Colonic mucosa (tissue), 4 donors: ENCODE measurements around the gene TWIST2. TPM values are rescaled to one million over a fixed set of nuclear protein-coding genes. Genes with fewer than 3 reads are reported as not detected.

ENCODE experiments used
- DNase-seq: peaks from one replicate; pipeline ENCODE4 v3.0.0-alpha.2; 2020
- H3K27ac ChIP-seq: fragments of 200-600 bp; one replicate; pipeline ENCODE4 v1.8.0; 2021
- H3K27me3 ChIP-seq: fragments of 200-600 bp; one replicate; pipeline ENCODE4 v1.8.0; 2021
- H3K36me3 ChIP-seq: fragments of 200-600 bp; one replicate; pipeline ENCODE4 v1.8.0; 2021
- H3K4me1 ChIP-seq: fragments of 200-600 bp; one replicate; pipeline ENCODE4 v1.8.0; 2021; ENCODE audit warnings: mild to moderate bottlenecking
- H3K4me3 ChIP-seq: fragments of 200-600 bp; one replicate; pipeline ENCODE4 v1.8.0; 2021
- H3K9ac ChIP-seq, 2 donors: one replicate each; pipeline ENCODE4 v1.7.0; 2013; ENCODE audit warnings: control low read depth in 2 of 2, low read depth in 2 of 2, low read length in 2 of 2
- H3K9me3 ChIP-seq: fragments of 200-600 bp; one replicate; pipeline ENCODE4 v1.8.0; 2021
- intact Hi-C: fragments of 100-400 bp; cut with DNase I; formaldehyde crosslinking; loops from one replicate; pipeline ENCODE4 v1.14.1; 2022
- total RNA-seq, 2 donors: library from RNA; stranded (reverse); fragmentation: NEBNext Ultra II Directional in 1 of 2; extraction: Animal tissue kit (Norgen Biotek cat#: 25700) in 1 of 2; gene quantifications; one replicate each; pipeline ENCODE4 v1.2.1, GENCODE V29; 2021
- TF ChIP-seq, protein P1 (sequence below): fragments of 200-600 bp; IDR thresholded peaks from one replicate; pipeline ENCODE4 v1.8.0; 2022; ENCODE audit warnings: antibody characterized with exemption, mild to moderate bottlenecking
- donor health status: healthy.
- donor health status: DM: no; HTN: no; CAD: no.
- donor health status: DM: no; HTN: no; CAD: no.

The TWIST2 gene
- total RNA-seq, 2 donors from 2014 or later = 0.82 to 2.7 TPM

DNA sequence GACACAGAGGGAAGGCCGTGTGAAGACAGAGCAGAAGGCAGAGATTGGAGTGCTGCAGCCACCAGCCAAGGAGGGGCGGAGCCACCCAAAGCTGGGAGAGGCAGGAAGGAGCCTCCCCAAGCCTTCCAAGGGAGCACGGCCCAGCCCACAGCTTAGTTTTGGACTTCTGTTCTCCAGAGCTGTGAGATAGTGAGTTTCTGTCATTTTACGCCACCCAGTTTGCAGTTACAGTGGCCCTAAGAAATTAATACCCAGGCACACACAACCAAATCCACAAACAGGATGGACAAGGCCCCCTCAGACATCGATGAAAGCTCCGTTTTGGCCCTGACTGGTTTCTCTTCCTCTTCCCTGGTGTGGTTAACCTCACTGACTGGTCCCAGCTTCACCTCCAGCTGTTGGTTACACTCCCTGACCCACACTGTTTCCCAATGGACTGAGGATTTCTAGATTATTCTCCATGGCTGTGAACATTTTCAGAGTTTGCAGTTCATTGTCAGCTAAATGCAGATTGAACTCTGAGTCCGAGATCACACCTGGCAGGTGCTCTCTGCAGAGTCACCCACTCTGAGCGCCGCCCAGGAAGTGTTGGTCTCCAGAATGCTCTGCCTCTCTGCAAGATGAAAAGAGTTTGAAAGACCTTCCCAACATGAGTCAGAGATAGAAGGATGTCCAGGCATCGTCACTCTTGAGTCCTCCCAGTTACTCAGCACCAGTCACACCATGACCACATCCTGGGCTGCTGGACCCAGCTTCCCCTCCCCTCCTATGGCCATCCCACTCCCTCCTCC, 100.2 kb downstream of the TWIST2 start:
- H3K27ac ChIP-seq = peak overlapping the region; percentile 31

GRCh38 chr2:238948765-238949641, 101.1 kb downstream of the TWIST2 start:
- H3K4me3 ChIP-seq = no peak overlapping the region
- no peak for DNase-seq
- no peaks in the 10 kb centered on the region for H3K9me3 ChIP-seq
- no peak overlapping the region for H3K27ac ChIP-seq
- H3K36me3 ChIP-seq = no peaks in the 10 kb centered on the region
- H3K4me1 ChIP-seq = no peaks in the 10 kb centered on the region
- intact Hi-C loops = no loop called here
- TF ChIP-seq, protein P1, sequence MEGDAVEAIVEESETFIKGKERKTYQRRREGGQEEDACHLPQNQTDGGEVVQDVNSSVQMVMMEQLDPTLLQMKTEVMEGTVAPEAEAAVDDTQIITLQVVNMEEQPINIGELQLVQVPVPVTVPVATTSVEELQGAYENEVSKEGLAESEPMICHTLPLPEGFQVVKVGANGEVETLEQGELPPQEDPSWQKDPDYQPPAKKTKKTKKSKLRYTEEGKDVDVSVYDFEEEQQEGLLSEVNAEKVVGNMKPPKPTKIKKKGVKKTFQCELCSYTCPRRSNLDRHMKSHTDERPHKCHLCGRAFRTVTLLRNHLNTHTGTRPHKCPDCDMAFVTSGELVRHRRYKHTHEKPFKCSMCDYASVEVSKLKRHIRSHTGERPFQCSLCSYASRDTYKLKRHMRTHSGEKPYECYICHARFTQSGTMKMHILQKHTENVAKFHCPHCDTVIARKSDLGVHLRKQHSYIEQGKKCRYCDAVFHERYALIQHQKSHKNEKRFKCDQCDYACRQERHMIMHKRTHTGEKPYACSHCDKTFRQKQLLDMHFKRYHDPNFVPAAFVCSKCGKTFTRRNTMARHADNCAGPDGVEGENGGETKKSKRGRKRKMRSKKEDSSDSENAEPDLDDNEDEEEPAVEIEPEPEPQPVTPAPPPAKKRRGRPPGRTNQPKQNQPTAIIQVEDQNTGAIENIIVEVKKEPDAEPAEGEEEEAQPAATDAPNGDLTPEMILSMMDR = no peak
- no peaks in the 10 kb centered on the region for H3K27me3 ChIP-seq
- no peak overlapping the region for H3K9ac ChIP-seq

More for the DNA sequence above, 100.2 kb downstream of the TWIST2 start:
- Histone ChIP-seq H3K4me1 (no peaks in the 10 kb centered on the region), H3K9ac (no peak overlapping the region), H3K27me3 (no peaks in the 10 kb centered on the region), H3K4me3 (no peak overlapping the region), H3K9me3 (no peaks in the 10 kb centered on the region), H3K36me3 (no peaks in the 10 kb centered on the region)
- TF ChIP-seq, protein P1 = no peak
- intact Hi-C loops = no loop called here
- peak; percentile 31 for DNase-seq

GRCh38 chr2:238949710-238950345, 101.9 kb downstream of the TWIST2 start:
- intact Hi-C loops = no loop called here
- Histone ChIP-seq H3K27ac (no peak overlapping the region), H3K4me1 (no peaks in the 10 kb centered on the region), H3K36me3 (no peaks in the 10 kb centered on the region), H3K9ac (no peak overlapping the region), H3K27me3 (no peaks in the 10 kb centered on the region), H3K9me3 (no peaks in the 10 kb centered on the region), H3K4me3 (no peak overlapping the region)
- TF ChIP-seq, protein P1 = no peak
- peak; percentile 12 for DNase-seq

DNA sequence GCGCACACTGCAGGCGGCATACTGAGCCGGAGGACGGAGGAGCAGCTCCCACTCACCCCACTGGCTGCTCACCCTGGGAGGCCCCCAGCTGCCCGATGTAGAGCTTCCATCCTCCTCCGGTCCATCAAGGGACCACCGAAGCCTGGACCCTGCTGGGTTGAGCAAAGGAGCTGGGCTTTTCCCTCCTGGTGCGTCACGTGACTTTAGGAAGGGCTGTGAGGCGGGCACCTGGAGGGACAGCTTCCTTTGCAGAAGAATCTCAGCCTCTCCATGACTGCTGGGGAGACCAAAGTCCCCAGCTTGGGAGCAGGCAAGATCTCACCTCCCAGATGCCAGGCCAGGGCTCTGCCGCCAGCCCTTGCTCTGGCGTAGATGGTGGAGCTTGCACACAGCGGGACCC, 102.7 kb downstream of the TWIST2 start:
- no peaks in the 10 kb centered on the region for H3K9me3 ChIP-seq
- no peaks in the 10 kb centered on the region for H3K27me3 ChIP-seq
- no peak overlapping the region for H3K4me3 ChIP-seq
- intact Hi-C loops = no loop called here
- peak; percentile 12 for DNase-seq
- H3K27ac ChIP-seq = no peak overlapping the region
- no peaks in the 10 kb centered on the region for H3K4me1 ChIP-seq
- H3K9ac ChIP-seq = no peak overlapping the region
- TF ChIP-seq, protein P1 = no peak
- no peaks in the 10 kb centered on the region for H3K36me3 ChIP-seq

GRCh38 chr2:238952261-238952919, 104.5 kb downstream of the TWIST2 start:
- intact Hi-C loops = no loop called here
- Histone ChIP-seq H3K4me3 (no peak overlapping the region), H3K27me3 (no peaks in the 10 kb centered on the region), H3K9ac (no peak overlapping the region), H3K27ac (no peak overlapping the region), H3K36me3 (no peaks in the 10 kb centered on the region), H3K4me1 (no peaks in the 10 kb centered on the region), H3K9me3 (no peaks in the 10 kb centered on the region)
- no peak for DNase-seq
- TF ChIP-seq, protein P1 = no peak
